Chondrocyte (in vitro differentiated cells): ENCODE data around the gene ANP32B. TPM values are rescaled to one million over a fixed set of nuclear protein-coding genes. Genes with fewer than 3 reads are reported as not detected.

Source experiments
- DNase-seq: peaks from one replicate; pipeline ENCODE4 v3.0.0; 2021; ENCODE audit warnings: mixed read lengths, low spot score
- H3K27ac Mint-ChIP-seq: one replicate; pipeline ENCODE4 v1.8.0; 2021; ENCODE audit warnings: mild to moderate bottlenecking, moderate library complexity, mixed read lengths; ENCODE audit not compliant: unreplicated experiment
- H3K27me3 Mint-ChIP-seq: 2 replicates; pipeline ENCODE4 v1.8.0; 2021; ENCODE audit warnings: low read depth, mixed read lengths
- H3K36me3 Mint-ChIP-seq: 2 replicates; pipeline ENCODE4 v1.8.0; 2021; ENCODE audit warnings: low read depth, mixed read lengths
- H3K4me1 Mint-ChIP-seq: 2 replicates; pipeline ENCODE4 v1.8.0; 2021; ENCODE audit warnings: low read depth, mild to moderate bottlenecking, mixed read lengths
- H3K4me3 Mint-ChIP-seq: one replicate; pipeline ENCODE4 v1.8.0; 2021; ENCODE audit warnings: mild to moderate bottlenecking, moderate library complexity, mixed read lengths; ENCODE audit not compliant: unreplicated experiment
- H3K9me3 Mint-ChIP-seq: 2 replicates; pipeline ENCODE4 v1.8.0; 2021; ENCODE audit warnings: low read depth, mixed read lengths
- long read RNA-seq: library from polyadenylated mRNA; stranded (forward); transcript quantifications from one replicate; pipeline ENCODE4 v2.0.0, GENCODE V29; 2021
- total RNA-seq: library from RNA; stranded (reverse); gene quantifications from 3 replicates; pipeline ENCODE4 v1.2.1, GENCODE V29; 2021
- TF ChIP-seq, protein P1 (sequence below): fragments of 200-600 bp; sonication (generic); IDR thresholded peaks from 2 replicates; pipeline ENCODE4 v1.5.0; 2021; ENCODE audit warnings: antibody characterized with exemption, mild to moderate bottlenecking, moderate library complexity

Gene ANP32B
- total RNA-seq, result 77.6 to 86.1 TPM (median 86.0 TPM) in 3 replicates
- long read RNA-seq, transcript ANP32B-201 (7 exons, 1,463 nt), result major isoform, 92 of 102 reads
- long read RNA-seq, partial matches to known transcripts, result 1 of 102 reads
- long read RNA-seq, other reads (novel, unspliced or antisense), result 9 of 102 reads

DNA sequence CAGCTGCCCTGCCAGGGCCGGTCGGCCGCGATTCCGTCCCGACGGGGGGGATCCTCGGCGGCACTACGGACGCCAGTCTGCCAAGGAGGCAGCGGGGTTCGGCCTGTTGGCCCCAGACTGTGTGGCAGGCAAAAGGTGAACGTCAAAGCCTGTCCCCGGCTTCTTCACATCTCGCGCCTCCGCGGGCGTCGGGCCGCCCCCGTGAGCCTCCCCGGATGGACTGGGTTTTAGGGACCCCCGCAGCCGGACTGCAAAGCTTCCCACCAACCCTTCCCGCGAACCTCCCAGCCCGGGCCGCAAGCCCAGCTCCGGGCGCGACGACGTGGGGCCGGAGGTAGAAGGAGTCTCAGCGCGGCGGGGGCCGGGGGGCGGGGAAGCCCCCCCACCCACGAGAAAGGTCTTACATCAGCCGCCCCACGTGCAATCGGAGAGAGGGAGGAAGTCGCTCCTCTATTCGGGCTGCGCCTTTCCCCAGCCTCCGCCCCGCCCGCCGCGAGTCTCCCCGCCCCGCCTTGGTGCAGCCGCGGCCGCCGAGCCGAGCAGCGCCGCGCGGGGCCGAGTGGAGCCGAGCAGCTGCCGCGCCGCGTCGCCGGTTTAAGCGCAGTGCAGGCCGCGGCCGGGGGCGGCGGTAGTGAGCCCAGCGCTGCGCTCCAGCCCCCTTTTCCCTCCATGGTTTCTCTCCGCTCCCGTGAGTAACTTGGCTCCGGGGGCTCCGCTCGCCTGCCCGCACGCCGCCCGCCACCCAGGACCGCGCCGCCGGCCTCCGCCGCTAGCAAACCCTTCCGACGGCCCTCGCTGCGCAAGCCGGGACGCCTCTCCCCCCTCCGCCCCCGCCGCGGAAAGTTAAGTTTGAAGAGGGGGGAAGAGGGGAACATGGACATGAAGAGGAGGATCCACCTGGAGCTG lies at the start of gene ANP32B:
Gene ANP32B (plus strand): TSS at position 659 of the 906 bp plus-strand sequence. CDS start 215 bp downstream, at position 874.
- Mint-ChIP-seq H3K27ac (peak within 1 kb of the TSS; percentile 85), H3K36me3 (no peaks in the 10 kb centered on the region), H3K4me3 (peak within 1 kb of the TSS; percentile 74), H3K27me3 (no peaks in the 10 kb centered on the region), H3K9me3 (no peaks in the 10 kb centered on the region), H3K4me1 (peaks cover 43% of the 10 kb centered on the region)
- TF ChIP-seq, protein P1, sequence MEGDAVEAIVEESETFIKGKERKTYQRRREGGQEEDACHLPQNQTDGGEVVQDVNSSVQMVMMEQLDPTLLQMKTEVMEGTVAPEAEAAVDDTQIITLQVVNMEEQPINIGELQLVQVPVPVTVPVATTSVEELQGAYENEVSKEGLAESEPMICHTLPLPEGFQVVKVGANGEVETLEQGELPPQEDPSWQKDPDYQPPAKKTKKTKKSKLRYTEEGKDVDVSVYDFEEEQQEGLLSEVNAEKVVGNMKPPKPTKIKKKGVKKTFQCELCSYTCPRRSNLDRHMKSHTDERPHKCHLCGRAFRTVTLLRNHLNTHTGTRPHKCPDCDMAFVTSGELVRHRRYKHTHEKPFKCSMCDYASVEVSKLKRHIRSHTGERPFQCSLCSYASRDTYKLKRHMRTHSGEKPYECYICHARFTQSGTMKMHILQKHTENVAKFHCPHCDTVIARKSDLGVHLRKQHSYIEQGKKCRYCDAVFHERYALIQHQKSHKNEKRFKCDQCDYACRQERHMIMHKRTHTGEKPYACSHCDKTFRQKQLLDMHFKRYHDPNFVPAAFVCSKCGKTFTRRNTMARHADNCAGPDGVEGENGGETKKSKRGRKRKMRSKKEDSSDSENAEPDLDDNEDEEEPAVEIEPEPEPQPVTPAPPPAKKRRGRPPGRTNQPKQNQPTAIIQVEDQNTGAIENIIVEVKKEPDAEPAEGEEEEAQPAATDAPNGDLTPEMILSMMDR, result peak; percentile 85
- peak; percentile 95 for DNase-seq

DNA sequence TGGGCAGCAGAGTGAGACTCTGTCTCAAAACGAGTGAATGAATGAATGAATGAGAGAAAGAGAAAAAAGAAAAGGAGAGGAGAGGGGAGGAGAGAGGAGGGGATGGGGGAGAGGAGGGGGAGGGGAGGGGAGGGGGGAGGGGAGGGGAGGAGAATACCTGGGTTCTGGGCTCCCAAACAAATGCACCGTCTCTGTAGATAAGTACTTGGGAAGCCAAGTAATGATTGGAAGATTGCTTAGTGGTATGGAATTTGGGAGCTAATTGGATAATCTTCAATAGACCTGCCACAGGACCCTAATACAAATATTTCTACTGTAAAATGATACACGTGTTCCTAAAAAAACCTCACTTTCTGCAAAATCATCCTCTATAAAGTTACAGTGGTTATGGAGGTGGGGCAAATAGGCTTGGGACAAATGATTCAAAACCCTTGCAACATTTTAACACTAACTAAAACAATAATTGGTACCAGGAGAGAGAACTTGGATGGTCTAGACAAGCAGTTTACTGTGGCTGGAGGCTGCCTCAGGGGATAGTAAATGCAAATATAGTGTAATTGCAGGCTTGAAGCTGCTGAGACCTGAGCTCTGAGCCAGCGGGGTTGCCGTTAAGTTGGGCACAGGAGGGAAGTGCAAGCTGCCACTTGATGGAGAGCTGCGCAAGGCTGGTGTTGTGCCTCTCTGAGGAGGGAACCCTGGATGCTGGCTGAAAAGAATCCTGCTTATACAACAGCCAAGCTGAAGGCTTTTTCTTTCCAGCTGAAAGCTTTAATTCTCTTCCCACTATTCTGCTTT lies 48.6 kb upstream of the ANP32B start:
- H3K4me3 Mint-ChIP-seq, result no peak overlapping the region
- H3K9me3 Mint-ChIP-seq, result no peaks in the 10 kb centered on the region
- H3K27me3 Mint-ChIP-seq, result peaks cover 71% of the 10 kb centered on the region
- TF ChIP-seq, protein P1, result no peak
- no peaks in the 10 kb centered on the region for H3K4me1 Mint-ChIP-seq
- H3K27ac Mint-ChIP-seq, result no peak overlapping the region
- no peaks in the 10 kb centered on the region for H3K36me3 Mint-ChIP-seq
- no peak for DNase-seq

DNA sequence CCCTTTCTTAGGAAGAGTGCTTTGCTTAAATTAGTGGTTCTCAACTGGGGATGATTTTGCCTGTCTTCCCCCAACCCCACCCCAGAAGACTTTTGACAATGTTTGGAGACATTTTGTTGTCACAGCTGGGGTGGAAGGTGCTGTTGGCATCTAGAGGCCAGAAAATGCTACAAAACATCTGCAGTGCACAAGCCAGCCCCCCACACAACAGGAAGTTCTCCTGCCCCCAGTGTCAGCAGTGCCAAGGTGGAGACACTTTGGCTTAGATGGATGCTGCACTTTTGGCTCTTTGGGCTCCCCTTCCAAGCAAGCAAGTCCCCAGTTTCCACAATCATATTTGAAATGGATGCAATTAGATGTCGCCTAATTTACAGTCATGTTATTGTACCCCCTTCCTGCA lies 47.9 kb upstream of the ANP32B start:
- Mint-ChIP-seq H3K27ac (no peak overlapping the region), H3K4me1 (no peaks in the 10 kb centered on the region), H3K9me3 (no peaks in the 10 kb centered on the region), H3K36me3 (no peaks in the 10 kb centered on the region), H3K4me3 (no peak overlapping the region), H3K27me3 (peaks cover 71% of the 10 kb centered on the region)
- no peak for DNase-seq
- TF ChIP-seq, protein P1, result no peak

DNA sequence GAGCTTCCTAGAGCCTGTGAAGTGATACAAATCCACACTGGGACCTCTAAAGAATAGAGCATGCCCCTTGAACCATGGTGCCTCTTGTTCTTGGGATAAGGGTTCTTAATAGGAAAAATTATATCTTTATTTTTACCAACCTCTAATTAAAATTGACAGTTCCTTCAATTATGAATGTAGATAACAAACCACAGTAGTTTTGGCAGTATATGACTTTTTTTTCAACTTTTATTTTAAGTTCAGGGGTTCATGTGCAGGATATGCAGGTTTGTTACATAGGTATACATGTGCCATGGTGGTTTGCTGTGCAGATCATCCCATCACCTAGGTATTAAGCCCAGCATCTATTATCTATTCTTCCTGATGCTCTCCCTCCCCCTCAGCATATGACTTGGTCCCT lies 46.1 kb upstream of the ANP32B start:
- Mint-ChIP-seq H3K27ac (no peak overlapping the region), H3K4me1 (no peaks in the 10 kb centered on the region), H3K36me3 (peaks cover 1% of the 10 kb centered on the region), H3K4me3 (no peak overlapping the region), H3K27me3 (peaks cover 70% of the 10 kb centered on the region), H3K9me3 (no peaks in the 10 kb centered on the region)
- TF ChIP-seq, protein P1, result no peak
- no peak for DNase-seq

DNA sequence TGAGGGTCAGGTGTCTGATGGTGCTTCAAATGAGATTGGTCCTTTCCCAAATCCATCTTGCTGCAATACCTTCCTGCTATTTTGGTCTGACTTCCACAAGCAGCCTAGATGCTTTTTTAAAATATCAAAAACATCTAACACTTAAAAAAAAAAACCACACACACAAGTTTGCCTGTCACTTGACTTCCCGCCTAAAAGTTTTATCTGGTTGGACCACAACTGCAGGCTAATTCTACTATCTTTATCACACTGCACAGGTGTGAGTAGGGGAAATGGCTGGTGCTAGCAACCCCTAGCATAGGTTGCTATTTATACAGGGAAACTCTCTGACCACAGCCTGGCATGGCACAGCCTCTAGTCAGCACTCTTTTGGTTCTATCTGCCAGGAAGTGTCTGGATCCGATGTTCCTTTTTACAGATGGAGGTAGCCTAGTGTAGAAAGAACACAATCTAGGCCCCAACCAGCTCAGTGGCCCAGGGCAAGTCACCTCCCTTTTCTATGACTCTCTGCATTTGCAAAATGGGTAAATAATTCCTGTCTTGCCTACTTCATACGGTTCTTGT lies 45.0 kb upstream of the ANP32B start, which contains the start of gene HEMGN:
Gene HEMGN (minus strand): TSS at position 92 of the 564 bp plus-strand sequence. CDS start 36 bp downstream, at position 56.
- H3K4me1 Mint-ChIP-seq, result no peaks in the 10 kb centered on the region
- peaks cover 69% of the 10 kb centered on the region for H3K27me3 Mint-ChIP-seq

More for the DNA sequence above, 45.0 kb upstream of the ANP32B start, which contains the start of gene HEMGN:
- H3K9me3 Mint-ChIP-seq, result no peaks in the 10 kb centered on the region
- no peak within 1 kb of the TSS for H3K4me3 Mint-ChIP-seq
- no peak within 1 kb of the TSS for H3K27ac Mint-ChIP-seq
- TF ChIP-seq, protein P1, result no peak
- no peak for DNase-seq
- H3K36me3 Mint-ChIP-seq, result peaks cover 1% of the 10 kb centered on the region
